ENCODE measurements around the gene MYO5B. TPM values are rescaled to one million over a fixed set of nuclear protein-coding genes. Genes with fewer than 3 reads are reported as not detected.

The MYO5B gene
- total and polyA plus RNA-seq, 2 of the 4 experiments (the other 2 are of a cell fraction) = 0.24 to 0.54 TPM

DNA sequence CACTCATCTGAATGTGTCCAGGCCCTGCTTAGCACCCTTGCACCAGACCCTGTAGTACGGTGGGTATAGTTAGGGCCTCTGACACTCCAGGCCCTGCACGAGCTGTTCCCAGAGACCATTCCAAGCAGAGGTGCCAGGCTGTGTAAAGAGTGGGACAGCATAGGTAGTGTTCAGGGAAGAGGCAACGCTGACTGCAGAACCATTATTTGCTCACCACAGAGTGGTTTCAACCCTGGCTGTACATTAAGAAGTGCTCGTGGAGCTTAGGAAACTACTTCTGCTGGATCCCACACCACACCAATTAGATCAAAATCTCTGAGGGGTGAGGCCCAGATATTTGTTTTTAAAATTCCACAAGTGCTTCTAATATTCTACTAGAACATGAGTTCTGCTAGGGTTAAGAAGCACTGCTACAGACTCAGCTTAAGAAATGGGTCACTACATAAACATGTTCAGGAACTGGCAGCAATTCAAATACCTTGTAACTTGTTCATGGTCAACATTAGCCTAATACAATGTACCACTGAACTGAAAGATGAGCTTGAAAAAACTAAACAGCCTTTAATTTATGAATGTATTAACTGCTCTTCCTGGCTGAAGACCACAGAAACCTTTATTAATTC, 183.0 kb downstream of the MYO5B start:
- WGBS, 2 experiments (ENCODE audit: extremely low coverage in 2 of 2, insufficient read length in 1 of 2) = 60% methylated on average over 1 of the region's 4 CpGs; no CpG with 5 or more reads in 1 of the 2 experiments
- H3K27me3 ChIP-seq (ENCODE audit: control insufficient read depth, insufficient read depth, low read length) = peaks cover 4% of the 10 kb centered on the region; the same call in 1 of the 2 replicates
- H4K91ac ChIP-seq (ENCODE audit: insufficient read depth, low read depth, low read length) = no peak overlapping the region
- no peak overlapping the region for H3K4me3 ChIP-seq (ENCODE audit: insufficient read depth, low read depth, low read length)
- H2BK15ac ChIP-seq (ENCODE audit: low read depth, low read length) = no peak overlapping the region
- no peaks in the 10 kb centered on the region for H3K9me3 ChIP-seq (ENCODE audit: control insufficient read depth, insufficient read depth, low read length)
- no peak overlapping the region for H3K27ac ChIP-seq (ENCODE audit: insufficient read depth, low read length)
- H3K9me1 ChIP-seq (ENCODE audit: insufficient read depth, low read length) = 0 out of 2 replicates have a peak, but pooled peaks cover 3% of the 10 kb centered on the region
- no peak for TF ChIP-seq FOS (IDR thresholded peaks at IDR 0.05; ENCODE audit: low read depth, low read length)
- no peak for TF ChIP-seq CHD1 (IDR thresholded peaks at IDR 0.05; ENCODE audit: low read depth, low read length)
- no peak for TF ChIP-seq MAFK (IDR thresholded peaks at IDR 0.05; ENCODE audit: low read depth, low read length)
- TF ChIP-seq MXI1 (IDR thresholded peaks at IDR 0.05; ENCODE audit: borderline replicate concordance, low read depth, low read length) = no peak
- TF ChIP-seq NFE2L2 (IDR thresholded peaks at IDR 0.05; ENCODE audit: low read depth, low read length) = no peak
- TF ChIP-seq CEBPB (IDR thresholded peaks at IDR 0.05; ENCODE audit: low read depth, low read length) = no peak
- TF ChIP-seq MAZ (IDR thresholded peaks at IDR 0.05; ENCODE audit: borderline replicate concordance, low read depth, low read length) = no peak
- no peak overlapping the region for H3K56ac ChIP-seq (ENCODE audit: extremely low read depth, insufficient read depth, low read length)
- ChIA-PET CTCF (interaction anchor here (1.3 kb wide), 1 partner anchor 345 kb away, joined by 5 read pairs; no protein-coding TSS in a partner anchor), POLR2A (ENCODE audit: unreplicated experiment) (no interaction called here)
- in situ Hi-C loops (cut with MboI; ENCODE audit: low sequenced_read_pairs) (no loop called here), intact Hi-C loops (cut with micrococcal nuclease) (loop anchor here (5.0 kb wide), 1 partner anchor 190 kb away; no protein-coding TSS in a partner anchor), dilution Hi-C loops (cut with HindIII; ENCODE audit: low sequenced_read_pairs, unreplicated experiment) (no loop called here)
- no peak overlapping the region for H4K5ac ChIP-seq (ENCODE audit: low read depth, low read length)
- BruUV-seq (replicated peaks) = no TSS peak
- peak; percentile 82 for ATAC-seq (ENCODE audit: low read depth)
- H3K18ac ChIP-seq (ENCODE audit: low read depth, low read length) = no peak overlapping the region
- no peak overlapping the region for H4K8ac ChIP-seq (ENCODE audit: low read depth in 2 of 2, low read length in 2 of 2)
- H3K4me2 ChIP-seq (ENCODE audit: low read depth, low read length) = peak overlapping the region; percentile 31; the same call in 1 of the 2 replicates
- H3K36me3 ChIP-seq (ENCODE audit: control insufficient read depth, insufficient read depth, low read length) = no peaks in the 10 kb centered on the region
- H3K79me1 ChIP-seq (ENCODE audit: low read depth in 1 of 2, low read length in 2 of 2) = no peaks in the 10 kb centered on the region
- no peak overlapping the region for H3K23ac ChIP-seq (ENCODE audit: low read depth, low read length)
- peaks cover 6% of the 10 kb centered on the region; the same call in 1 of the 2 replicates for H3K4me1 ChIP-seq (ENCODE audit: control insufficient read depth, insufficient read depth, low read length)
- no peak overlapping the region for H3K14ac ChIP-seq (replicated peaks; ENCODE audit: low read depth, low read length)
- peak; percentile 75 for DNase-seq
- no peak overlapping the region for H2BK20ac ChIP-seq (ENCODE audit: low read depth, low read length)
- H2AFZ ChIP-seq (replicated peaks; ENCODE audit: low read length, poor library complexity) = no peak overlapping the region
- H2BK120ac ChIP-seq (ENCODE audit: low read depth, low read length) = no peak overlapping the region
- no peak overlapping the region for H2BK5ac ChIP-seq (ENCODE audit: low read depth, low read length, poor library complexity, severe bottlenecking)
- H2AK5ac ChIP-seq (ENCODE audit: low read depth, low read length) = no peak overlapping the region
- no peaks in the 10 kb centered on the region for H4K20me1 ChIP-seq (ENCODE audit: insufficient read depth, low read length)
- H2AK9ac ChIP-seq (replicated peaks; ENCODE audit: low read depth, low read length, poor library complexity) = no peak overlapping the region
- H3K9ac ChIP-seq (ENCODE audit: low read depth, low read length) = no peak overlapping the region
- H3K4ac ChIP-seq (ENCODE audit: low read depth, low read length) = no peak overlapping the region

Data from IMR-90 (cell line).